Fibroblast of skin of scalp (primary cell): Measurements from ENCODE around the gene ATRN.

ENCODE experiments used
- DNase-seq: peaks from one replicate; pipeline ENCODE4 v3.0.0-alpha.2; 2013

The ATRN gene

DNA sequence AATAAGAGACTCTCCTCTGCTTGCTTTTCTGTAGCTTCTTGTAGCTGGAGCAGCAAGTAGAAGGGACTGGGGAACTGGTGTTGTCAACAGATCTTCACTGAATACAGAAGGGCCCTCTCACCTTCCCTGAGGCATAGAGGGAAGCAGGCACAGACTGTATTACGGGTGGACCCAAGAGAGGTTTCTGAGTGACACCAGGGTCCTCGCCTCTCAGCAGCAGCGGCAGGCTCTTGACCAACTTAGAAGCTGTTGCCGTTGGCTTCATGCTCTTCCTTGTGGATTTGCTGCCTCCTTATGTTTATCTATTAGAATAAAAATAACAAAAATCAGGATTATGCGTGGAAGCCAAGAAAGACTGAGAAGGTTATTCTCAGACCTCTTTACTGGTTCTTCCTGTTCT lies 160.7 kb downstream of the ATRN start:
- DNase-seq = no peak

DNA sequence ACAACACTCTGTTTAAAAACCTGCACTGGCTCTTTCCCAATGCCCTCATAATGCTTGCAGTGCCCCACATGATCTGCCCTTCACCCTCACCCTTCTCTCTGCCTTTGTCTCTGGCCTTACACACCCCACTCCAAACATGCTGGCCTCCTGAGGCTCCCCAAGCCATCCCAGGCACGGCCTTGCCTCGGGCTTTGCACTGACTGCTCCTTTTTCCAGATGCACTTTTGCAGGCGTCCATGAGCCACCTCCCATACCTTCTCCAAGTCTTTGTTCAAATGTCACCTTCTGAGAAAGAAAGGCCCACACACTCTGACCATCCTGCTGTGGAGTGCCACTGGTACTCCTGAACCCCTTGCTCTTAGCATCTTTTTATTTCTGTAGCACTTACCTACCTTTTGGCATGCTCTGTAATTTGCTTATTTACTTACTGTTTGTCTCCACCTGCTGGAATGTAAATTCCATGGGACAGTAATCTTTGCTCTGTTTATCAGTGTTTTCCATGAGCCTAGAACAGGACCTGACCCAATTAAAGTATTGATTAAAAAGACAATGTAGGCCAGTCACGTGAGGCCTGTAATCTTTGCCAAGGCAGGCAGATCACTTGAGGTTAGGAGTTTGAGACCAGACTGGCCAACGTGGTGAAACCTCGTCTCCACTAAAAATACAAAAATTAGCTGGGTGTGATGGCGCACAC lies 161.6 kb downstream of the ATRN start:
- DNase-seq = no peak

- no peak for DNase-seq
Observed at GRCh38 chr20:3633913-3634478, 163.2 kb downstream of the ATRN start.

GRCh38 chr20:3635346-3635745 lies 164.5 kb downstream of the ATRN start:
- DNase-seq = peak; percentile 18

GRCh38 chr20:3640259-3640658 lies 169.4 kb downstream of the ATRN start:
- DNase-seq = no peak

DNA sequence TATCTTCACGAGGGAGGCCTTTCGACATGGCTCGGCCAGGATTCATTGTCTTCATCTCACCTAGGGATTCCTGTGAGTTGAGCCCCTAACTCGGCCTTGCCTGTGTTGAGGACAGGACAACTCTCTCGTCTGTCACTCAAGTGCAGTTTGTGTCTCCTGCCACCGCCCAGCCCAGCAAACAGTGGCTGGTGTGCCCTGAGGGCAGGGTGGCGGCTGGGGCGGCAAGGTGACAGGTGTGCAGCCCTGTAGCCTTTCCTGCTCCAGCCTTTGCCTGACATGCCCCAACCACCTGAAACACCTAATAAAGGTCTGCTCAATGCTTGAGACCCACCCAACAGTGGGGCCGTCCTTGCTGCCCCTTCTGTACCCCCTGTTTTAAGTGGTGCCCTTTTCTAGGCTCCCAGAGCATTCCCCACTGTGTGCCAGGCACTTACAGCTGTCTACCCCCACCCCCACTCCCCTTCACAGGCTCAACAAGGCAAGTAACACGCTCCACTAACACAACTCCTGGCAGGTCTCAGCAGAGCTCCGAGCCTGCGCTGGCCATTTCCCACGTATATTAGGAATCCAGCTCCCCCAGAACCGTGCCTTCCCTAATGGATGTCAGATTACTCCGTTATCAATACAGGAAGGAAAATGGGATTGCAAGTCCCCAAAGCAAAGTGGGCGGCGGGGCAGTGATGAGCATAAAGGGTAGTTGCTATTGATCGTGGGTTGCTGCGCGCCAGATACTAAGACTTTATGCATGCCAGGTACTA lies 174.7 kb downstream of the ATRN start:
- DNase-seq = no peak

DNA sequence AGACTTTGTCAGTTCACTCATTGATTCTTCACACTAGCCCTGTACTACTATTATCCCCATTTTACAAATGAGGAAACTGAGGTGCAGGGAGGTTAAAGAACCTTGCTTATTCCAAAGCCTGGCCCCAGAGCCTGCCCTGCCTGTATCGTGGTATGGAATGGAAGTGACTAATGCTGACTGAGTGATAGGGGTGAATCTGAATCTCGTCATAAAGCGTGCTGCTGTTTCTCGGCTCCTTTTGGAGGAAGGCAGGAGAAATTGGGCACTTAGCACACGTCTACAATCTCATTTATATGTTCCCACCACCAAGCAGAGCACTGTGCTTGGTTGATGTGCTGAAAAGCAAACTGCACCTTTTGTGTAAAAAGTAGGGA lies 175.2 kb downstream of the ATRN start:
- DNase-seq = no peak

- no peak for DNase-seq
Observed at GRCh38 chr20:3646651-3647050, 175.8 kb downstream of the ATRN start.

- no peak for DNase-seq
Observed at GRCh38 chr20:3647473-3647872, 176.7 kb downstream of the ATRN start.

GRCh38 chr20:3648951-3649350 lies 178.1 kb downstream of the ATRN start:
- DNase-seq = no peak

- no peak for DNase-seq
Observed at GRCh38 chr20:3651204-3651962, 180.6 kb downstream of the ATRN start.

- no peak for DNase-seq
Observed at GRCh38 chr20:3652221-3652620, 181.4 kb downstream of the ATRN start.

GRCh38 chr20:3652676-3653596 lies 182.1 kb downstream of the ATRN start:
- DNase-seq = no peak

GRCh38 chr20:3653921-3654320 lies 183.1 kb downstream of the ATRN start:
- DNase-seq = no peak

DNA sequence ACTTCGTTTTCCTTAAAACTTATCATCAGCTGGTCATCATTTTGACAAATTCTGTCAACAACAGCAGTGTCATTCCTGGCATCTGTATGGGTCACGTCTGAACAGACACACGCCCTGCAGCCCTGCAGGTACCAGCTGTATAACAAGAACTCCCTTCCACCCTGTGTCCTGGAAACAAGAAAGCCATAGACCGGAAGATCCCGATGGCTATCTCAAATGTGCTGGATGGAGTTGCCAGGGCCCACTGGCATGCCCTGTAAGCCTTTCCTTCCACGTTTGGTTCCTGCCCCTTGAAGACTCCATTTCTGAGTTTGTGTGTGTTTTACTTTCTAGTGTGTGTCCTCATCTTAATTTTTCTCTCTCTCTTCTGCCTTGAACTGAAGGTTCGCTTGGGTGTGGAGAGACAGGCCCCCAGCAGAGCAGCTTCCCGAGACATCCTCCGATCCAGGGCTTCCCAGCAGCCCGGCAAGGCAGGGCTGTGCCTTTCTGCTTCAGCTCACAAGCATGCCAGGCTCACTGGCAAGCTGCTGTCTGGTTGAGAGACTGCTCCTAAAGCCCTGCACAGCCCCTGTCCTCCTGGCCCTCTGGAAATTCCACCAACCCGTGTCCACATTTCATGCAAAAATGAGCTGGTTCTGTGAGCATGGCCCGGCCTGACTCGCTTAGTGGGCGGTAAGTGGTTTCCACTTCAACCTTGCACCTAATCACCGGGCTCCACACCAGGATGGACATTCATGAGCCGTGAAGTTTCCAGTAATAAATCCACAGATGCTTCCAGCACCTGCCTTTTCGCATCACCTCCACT lies 183.7 kb downstream of the ATRN start:
- no peak for DNase-seq

GRCh38 chr20:3655131-3655405 lies 184.2 kb downstream of the ATRN start:
- no peak for DNase-seq

DNA sequence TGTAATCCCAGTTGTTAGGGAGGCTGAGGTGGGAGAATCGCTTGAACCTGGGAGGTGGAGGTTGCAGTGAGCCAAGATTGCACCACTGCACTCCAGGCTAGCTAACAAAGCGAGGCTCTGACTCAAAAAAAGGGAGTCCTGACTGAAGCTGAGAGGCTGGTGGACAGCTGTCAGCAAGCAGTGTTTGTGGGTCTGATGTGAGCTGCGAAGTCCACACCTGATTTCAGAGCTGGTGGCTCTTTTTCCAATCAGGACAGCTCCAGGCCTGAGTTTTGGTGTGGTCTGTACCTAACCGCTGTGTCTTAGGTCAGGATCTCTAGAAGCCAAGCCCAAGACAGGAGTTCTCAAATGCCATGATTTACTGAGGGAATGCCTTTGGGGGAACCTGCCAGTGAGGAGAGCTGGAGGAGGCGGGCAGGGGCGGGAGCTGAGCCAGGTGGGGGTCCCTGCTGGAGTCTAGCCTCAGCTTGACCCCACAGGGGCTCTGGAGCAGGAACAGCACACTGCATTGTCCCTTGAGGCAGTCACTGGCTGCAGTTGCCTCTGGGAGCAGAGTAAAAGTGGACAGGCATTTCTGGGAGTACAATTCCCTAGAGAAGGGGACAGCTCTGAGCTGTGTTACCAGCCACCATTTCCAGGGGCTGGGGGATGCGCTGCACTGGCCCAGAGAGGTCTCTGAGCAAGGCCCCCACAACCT lies 187.3 kb downstream of the ATRN start:
- DNase-seq = no peak

DNA sequence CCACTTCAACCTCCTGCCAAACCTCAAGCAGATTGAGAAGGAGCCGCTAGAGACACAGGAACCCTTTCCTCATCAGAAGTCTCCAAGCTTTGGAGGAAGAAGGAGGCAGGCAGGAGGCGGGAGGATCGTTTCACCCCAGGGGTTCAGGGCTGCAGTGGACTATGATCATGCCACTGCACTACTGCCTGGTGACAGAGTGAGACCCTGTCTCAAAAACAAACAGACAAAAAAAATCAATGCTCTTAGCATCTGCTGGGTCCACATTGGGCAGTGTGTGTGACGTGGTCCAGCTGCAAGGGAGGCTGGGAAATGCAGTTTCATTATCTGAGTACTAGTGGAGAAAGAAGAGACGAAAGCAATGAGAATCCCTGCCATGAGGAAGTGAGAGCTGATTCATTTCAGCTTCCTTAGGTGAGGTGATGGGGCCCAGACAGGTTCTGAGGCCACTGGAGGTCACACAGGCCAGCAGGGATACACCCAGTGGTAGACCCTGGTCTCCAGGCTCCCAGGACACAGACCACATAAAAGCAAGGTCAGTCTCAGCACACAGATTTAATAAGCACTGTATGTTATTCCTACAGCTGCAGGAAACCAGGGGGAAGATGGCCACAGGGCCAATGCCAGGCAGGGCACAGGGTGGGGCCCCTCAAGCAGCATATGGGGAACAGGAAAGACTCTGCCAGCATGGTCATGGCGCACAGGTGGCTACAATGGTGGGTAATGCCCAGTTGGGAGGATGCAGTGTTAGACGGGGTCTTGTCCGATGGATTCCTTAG lies 188.1 kb downstream of the ATRN start:
- DNase-seq = no peak

DNA sequence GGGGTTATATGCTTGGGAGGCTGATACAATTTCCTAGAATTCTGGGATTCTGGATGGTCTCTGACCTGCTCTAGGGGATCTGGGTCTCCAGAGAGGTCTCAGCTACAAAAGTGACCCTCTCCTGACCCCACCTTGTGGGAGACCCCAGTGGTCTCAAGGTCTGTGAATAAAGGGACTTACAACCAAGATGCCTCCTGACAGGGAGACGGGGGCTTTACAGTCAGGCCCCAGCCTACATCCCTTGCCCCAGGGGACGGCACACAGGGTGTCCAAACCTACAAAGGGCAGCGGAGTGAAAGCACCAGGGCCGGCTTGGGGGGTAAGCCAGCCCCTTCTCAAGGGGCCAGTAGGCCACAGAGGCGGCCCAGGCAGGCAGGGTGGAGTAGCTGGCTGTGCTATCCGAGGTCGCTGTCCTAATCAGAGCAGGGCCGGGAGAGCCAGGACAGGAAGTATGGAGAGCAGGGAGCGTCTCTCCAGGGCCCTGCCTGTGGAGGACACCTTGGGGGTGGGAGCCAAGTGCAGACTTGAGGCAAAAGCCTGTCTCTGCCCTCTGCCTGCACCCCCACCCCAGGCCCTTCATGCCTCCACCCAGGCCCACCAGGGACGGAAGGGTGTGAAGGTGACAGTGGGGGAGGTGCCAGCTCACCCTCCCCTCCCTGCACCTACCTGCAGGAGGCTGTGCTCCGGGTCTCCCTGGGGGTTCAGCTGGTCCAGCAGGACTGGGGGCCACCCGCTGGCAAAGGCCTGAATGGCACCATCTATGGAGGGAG lies 188.9 kb downstream of the ATRN start:
- no peak for DNase-seq
